Measurements from ENCODE around the gene PJA1.

The PJA1 gene

DNA sequence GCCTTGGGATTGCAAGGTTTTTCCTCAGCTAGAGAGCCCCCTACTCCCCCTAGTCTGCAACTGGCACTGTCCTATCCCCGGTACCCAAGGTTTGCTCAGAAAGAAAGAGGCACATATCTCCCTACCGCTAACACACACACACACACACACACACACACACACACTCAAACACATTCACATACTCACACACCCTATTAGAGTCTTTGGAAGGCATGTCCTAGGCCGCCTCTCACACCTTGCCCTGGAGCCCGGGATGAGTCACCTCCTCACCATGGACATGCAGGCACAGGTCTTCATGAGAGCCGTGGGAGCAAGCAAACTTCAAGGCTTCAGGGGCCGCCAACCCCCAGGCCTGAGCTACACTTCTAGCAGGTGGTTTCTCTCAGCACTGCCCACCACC, 49.2 kb downstream of the PJA1 start:
- no peak for DNase-seq (ENCODE audit: low read depth in 4 of 4, low spot score in 1 of 4)

DNA sequence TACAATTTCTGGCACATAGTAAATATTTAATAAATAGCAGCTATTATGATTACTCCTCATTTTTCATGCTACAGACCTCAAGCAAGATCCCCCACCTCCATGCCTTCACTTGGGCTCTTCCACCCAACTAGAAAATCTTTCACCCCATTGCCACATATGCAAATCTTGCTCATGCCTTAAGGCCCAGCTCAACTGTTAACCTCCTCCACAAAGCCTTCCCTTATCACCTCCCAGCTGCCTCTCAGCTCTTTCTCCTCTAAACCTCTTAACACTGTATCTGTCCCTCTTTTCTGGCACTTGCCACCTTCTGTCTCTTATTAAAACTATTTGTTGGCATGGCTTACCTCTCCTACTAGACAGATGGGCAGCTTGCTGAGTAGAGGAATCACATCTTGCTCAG, 51.5 kb downstream of the PJA1 start:
- DNase-seq (ENCODE audit: low read depth in 4 of 4, low spot score in 1 of 4), result no peak
